NCI-H748 (cell line): ENCODE data around the gene TMEM198.

Source experiments
- DNase-seq: peaks from one replicate; lab custom pipeline; 2025; ENCODE audit not compliant: unreplicated experiment; lab: John Stamatoyannopoulos, UW

The TMEM198 gene

GRCh38 chr2:219543596-219544358 is at the start of gene TMEM198, which contains the start of gene CHPF:
TSS of gene TMEM198 (plus strand) at chr2:219544028. CDS start at chr2:219544728, 700 bp downstream.
TSS of gene CHPF (minus strand) at chr2:219543809. CDS start at chr2:219543538, 271 bp downstream.
- DNase-seq = peak; percentile 99

GRCh38 chr2:219494952-219495530 is 48.8 kb upstream of the TMEM198 start:
- DNase-seq = no peak

- DNase-seq = peak; percentile 67
Observed at GRCh38 chr2:219495531-219496122, 48.2 kb upstream of the TMEM198 start.

GRCh38 chr2:219496247-219496824 is 47.5 kb upstream of the TMEM198 start:
- no peak for DNase-seq

- DNase-seq = peak; percentile 51
Observed at GRCh38 chr2:219496825-219497494, 46.9 kb upstream of the TMEM198 start.

GRCh38 chr2:219497495-219498279 is 46.1 kb upstream of the TMEM198 start:
- DNase-seq = peak; percentile 74

- DNase-seq = peak; percentile 98
Observed at GRCh38 chr2:219498280-219499057, 45.4 kb upstream of the TMEM198 start, which contains the start of gene GMPPA. TSS of gene GMPPA (plus strand) at chr2:219498891. CDS start at chr2:219499976, 1,085 bp downstream.

- DNase-seq = no peak
Observed at GRCh38 chr2:219499058-219499307, 44.8 kb upstream of the TMEM198 start.

GRCh38 chr2:219499555-219499954 is 44.3 kb upstream of the TMEM198 start:
- DNase-seq = no peak

GRCh38 chr2:219500135-219500534 is 43.7 kb upstream of the TMEM198 start:
- DNase-seq = peak; percentile 13

- DNase-seq = no peak
Observed at GRCh38 chr2:219501849-219502248, 42.0 kb upstream of the TMEM198 start.

- no peak for DNase-seq
Observed at GRCh38 chr2:219502618-219503017, 41.2 kb upstream of the TMEM198 start.

GRCh38 chr2:219505585-219505984 is 38.2 kb upstream of the TMEM198 start:
- no peak for DNase-seq

GRCh38 chr2:219506153-219506801 is 37.6 kb upstream of the TMEM198 start:
- no peak for DNase-seq

GRCh38 chr2:219506802-219507526 is 36.9 kb upstream of the TMEM198 start:
- DNase-seq = no peak

GRCh38 chr2:219507581-219508443 is 36.0 kb upstream of the TMEM198 start:
- DNase-seq = no peak

- DNase-seq = no peak
Observed at GRCh38 chr2:219508444-219508734, 35.4 kb upstream of the TMEM198 start.
